Measurements from ENCODE around the gene DPP8.

DNA sequence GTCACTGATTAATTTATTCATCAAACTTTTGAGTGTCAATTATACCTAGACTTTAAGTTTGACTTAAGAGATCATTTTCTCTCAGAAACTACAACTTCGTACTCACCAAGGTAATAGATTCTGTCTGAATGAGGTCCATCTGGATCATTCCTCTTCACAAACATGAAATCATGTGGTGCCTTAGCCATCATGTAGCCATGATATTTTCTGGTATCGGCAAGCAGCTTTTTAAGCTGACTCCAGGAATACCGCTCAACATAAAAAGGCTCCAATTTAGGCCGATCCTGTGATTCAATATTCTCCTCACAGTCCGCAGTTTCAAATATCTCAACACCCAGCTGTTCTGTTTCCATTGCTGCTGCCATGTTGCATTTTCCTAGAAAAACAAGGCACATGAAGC lies 5.3 kb downstream of the DPP8 start:
- TF ChIP-seq, protein P1, sequence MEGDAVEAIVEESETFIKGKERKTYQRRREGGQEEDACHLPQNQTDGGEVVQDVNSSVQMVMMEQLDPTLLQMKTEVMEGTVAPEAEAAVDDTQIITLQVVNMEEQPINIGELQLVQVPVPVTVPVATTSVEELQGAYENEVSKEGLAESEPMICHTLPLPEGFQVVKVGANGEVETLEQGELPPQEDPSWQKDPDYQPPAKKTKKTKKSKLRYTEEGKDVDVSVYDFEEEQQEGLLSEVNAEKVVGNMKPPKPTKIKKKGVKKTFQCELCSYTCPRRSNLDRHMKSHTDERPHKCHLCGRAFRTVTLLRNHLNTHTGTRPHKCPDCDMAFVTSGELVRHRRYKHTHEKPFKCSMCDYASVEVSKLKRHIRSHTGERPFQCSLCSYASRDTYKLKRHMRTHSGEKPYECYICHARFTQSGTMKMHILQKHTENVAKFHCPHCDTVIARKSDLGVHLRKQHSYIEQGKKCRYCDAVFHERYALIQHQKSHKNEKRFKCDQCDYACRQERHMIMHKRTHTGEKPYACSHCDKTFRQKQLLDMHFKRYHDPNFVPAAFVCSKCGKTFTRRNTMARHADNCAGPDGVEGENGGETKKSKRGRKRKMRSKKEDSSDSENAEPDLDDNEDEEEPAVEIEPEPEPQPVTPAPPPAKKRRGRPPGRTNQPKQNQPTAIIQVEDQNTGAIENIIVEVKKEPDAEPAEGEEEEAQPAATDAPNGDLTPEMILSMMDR (IDR thresholded peaks at IDR 0.05) = no peak
- no peak for TF ChIP-seq POLR2AphosphoS5 (IDR thresholded peaks at IDR 0.05)

Data from prostate gland (tissue), 2 donors.